Brain pericyte (primary cell): ENCODE results near the gene MAFF.

ENCODE experiments used
- DNase-seq: peaks from one replicate; pipeline ENCODE4 v3.0.0-alpha.2; 2012; ENCODE audit warnings: low read depth, low spot score

The MAFF gene

GRCh38 chr22:38203855-38204514, 2.2 kb downstream of the MAFF start:
- no peak for DNase-seq

DNA sequence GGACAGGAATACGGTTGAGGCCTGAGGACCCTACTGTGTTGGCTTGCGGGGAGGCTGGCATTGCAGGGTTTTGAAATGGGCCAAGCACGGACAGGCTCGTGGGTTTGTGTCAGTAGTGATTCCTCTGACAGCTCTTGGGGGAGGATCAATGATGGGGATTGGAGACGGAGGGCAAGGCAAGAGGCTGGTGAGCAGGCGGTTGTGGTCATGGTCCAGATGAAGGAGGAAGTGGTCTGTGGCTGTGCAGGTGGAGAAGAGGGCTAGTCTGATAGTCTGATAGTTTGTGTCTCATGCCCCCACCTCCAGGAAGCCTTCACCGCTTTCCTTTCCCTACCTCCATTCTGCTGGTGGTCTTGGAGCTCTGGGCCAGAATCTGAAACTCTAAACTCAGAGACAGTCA, 3.0 kb downstream of the MAFF start:
- no peak for DNase-seq

GRCh38 chr22:38205261-38206128, 3.7 kb downstream of the MAFF start:
- DNase-seq: peak; percentile 58

DNA sequence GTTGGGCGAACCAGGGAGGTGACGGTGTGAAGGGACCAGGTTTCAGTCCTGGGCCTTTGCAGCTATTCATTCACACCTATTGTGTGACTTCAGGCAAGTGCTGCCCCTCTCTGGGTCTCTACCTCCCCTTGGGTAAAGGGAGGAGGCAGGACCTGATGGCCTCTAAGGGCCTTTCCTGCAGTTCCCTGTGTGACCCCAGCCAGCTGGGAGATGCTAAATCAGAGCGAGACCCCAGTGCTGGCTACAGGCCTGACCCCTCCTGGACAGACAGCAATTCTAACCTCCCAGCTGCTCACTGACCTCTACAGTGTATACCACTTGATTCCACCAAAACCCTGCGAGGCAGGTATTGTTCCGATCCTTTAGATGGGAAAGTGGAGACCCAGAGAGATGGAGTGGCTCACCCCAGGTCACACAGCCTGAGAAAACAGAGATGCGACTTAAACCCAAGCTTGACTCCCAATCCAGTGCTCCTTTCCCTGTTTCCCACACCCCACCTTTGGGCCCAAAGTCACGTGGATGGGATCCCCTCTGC, 6.2 kb downstream of the MAFF start:
- DNase-seq: no peak

GRCh38 chr22:38208551-38208968, 6.8 kb downstream of the MAFF start:
- DNase-seq: no peak

DNA sequence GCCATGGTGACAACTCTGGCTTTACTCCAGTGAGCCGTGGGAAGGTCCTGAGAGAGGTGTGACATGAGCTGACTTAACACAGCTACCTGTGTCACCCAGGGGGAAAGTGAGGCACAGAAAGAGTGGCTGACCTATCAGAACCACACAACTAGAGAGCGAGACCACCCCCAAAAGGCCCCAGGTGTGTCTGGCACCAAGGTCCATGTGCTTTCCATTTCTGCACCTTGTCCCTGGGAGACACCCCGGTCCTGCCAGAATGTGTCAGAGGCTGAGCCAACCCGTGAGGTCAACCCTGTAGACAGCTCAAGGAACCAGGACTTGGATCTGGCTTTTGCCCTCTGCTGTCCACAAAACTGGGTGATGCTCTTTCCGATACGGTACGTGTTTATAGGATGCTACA, 9.8 kb downstream of the MAFF start:
- no peak for DNase-seq

GRCh38 chr22:38212442-38212841, 10.6 kb downstream of the MAFF start:
- DNase-seq: no peak

DNA sequence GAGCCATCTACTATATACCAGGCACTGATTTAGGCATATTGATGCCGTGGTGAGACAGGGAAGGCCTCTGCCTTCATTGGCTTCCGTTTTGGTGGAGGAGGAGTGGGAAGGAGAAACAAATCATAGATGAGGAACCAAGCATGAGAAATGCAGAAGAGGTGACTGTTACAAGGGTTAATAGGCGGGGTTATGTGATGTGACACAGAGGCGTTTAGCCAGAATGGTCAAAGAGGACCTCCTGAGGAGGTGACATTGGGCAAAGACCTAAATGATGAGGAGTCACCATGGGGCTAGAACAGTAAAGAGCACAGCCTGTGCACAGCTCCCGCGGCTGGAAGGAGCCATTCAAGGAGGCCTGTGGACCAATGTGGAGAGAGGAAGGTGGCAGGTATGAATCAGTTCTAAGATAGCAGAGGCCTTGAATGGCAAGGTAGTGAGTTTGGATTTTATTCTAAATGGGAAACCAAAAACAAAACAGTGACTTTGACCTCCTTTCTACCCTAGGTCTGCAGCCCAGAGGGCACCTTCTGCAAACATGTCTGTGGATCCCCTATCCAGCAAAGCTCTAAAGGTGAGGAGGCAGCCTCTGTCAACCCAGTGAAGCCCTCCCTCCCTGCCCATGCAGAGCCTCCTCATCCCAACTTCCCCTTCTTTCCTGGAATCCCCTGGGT, 11.7 kb downstream of the MAFF start:
- DNase-seq: no peak

DNA sequence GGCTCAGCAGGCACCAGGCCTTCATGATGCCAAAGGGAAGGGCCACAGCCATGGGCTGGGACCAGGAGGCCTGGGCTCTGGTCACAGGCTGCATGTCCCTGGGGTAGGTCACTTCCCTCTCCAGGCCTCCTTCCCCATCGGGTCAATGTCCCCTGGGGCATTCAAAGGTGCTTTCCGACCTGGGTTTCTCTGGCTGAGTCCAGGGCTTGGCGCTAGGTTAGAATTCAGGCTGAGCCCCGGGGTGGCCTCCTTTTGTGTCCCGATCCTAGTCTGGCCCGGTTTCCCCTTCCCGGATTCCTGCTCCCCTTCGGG, 12.2 kb downstream of the MAFF start:
- no peak for DNase-seq

GRCh38 chr22:38214302-38215056, 12.7 kb downstream of the MAFF start:
- no peak for DNase-seq

- no peak for DNase-seq
Observed at GRCh38 chr22:38215156-38216038, 13.6 kb downstream of the MAFF start.

DNA sequence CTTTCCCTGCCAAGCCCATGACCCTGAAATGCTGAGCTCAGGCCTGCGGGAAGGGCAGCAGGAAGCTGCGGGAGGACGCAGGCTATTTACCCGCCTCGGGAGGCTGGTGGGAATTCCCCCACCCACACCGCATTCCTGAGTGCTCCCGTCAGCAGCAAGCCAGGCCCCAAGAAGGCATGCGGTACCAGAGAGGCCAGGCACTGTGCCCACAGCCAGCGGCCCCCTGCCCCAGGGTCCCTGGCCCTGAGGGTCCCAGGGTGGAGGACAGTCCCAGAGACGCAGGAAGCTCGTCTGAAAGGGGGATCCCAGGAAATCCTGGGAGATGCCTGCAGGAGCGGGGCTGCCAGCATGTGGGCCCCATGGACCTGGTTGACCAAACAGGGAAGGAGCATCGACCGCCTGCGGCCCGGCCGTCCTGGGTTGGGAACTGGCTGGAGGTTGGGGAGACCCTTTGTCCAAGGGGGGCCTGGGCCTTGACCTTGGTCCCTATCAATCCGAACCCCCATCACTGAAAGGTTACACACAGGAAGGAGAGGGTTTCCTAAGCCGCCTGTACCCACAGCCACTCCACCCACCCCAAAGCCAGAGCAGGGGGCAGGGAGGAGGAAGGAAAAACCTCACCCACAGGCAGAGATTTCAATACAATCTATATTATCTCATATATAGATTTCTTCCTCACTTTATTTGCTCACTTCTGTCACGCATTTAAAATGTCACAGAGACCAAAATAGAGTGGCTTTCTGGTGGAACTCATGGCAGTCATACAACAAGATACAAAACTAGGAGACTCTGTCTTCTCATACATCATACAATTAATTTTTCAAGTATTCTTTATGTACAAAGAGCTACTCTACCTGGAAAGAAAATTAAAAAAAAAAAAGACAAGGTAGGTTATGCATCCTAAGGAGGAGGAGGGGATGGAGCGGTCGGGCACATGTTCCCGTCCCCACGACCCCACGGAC, 17.1 kb downstream of the MAFF start:
- DNase-seq: peak; percentile 69

GRCh38 chr22:38219632-38220031, 17.8 kb downstream of the MAFF start:
- DNase-seq: no peak

DNA sequence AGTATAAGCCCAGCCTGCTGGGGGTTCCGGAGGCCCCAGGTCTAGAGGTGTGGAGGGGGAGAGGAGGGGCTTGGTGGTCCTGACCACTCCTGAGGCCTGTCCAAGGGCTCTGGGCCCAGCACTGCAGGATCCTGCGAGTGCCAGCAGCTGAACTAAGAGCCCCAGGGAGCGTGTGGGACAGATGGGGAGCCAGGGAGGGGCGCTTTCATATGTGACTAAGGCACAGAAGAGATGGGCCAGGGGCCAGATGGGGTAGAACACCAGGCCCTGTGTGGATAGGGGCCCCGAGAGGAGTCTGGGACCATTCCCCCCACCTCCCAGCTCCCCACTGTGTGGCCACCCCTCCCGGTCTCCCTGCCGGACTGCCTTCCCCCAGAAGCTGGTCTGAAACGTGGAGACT, 18.4 kb downstream of the MAFF start:
- DNase-seq: no peak

- no peak for DNase-seq
Observed at GRCh38 chr22:38220653-38221386, 19.0 kb downstream of the MAFF start.

DNA sequence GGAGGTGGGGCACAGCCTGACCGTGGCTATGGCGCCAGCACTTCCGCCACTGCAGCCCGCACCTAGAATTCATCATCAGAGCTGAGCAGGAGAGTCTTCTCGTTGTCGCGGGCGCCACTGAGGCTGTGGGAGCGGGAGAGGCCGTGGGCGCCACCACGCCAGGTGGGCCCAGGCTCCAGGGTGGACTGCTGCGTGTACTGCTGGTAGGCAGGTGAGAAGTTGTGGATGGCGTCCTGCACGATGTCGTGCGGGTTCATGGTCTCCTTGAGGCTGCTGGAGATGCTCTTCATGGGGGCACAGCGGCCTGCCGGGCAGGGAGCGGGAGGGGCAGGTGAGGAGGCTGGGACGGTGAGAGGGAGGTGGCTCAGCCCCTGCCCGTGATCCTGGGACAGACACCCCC, 19.6 kb downstream of the MAFF start:
- DNase-seq: no peak

DNA sequence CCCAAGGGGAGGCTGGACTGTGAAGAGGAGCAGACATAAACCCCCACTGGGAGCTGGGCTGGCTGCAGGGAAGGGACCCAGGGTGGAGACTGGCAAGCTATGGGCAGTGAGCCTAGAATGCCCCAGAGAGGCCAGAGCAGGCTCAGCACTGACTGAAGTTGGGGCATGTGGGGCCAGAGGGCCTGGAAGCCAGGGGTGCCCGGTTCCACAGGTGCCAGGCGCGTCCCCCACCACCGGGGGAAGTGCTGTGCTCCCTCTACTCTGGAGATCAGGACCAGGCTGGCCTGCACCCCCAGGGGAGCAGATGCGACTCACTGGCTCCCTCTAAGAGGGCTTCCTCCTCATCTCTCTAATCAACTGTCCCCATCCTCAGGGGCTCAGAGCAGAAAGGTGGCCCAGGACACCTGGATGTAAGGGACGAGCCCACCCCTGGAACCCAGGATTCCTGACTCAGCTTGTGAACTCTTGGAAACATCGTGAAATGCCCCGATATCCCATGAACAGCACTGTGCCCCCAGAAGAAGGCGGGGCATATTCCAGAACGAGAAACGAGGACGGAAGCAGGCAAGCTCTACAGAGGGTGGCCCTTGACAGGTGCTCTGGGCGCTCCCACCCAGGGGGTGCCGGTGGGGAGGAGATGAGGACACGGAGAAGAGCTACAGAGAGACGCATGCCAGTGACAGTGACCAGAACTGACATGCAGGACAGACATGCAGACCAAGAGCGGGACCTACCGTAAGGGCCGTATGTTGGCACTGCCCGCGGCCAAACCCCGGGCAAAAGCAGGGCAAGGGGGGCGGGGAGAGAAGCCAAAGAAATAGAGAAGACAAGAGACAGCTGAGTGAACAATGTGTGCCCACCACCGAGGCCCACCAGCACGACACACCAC, 20.4 kb downstream of the MAFF start:
- no peak for DNase-seq

- DNase-seq: no peak
Observed at GRCh38 chr22:38222797-38223119, 21.0 kb downstream of the MAFF start.
